PFSK-1 (cell line): Measurements from ENCODE around the gene ANKS1B.

ENCODE experiments used
- FOXP2 ChIP-seq: optimal IDR thresholded peaks from 2 replicates; pipeline ENCODE3; 2011; ENCODE audit warnings: borderline replicate concordance, control low read depth, inconsistent platforms; ENCODE audit not compliant: insufficient read depth; ENCODE audit errors: extremely low read length, extremely low read depth
- POLR2AphosphoS5 ChIP-seq: IDR thresholded peaks from 2 replicates; pipeline ENCODE4 v1.6.1; 2012; ENCODE audit warnings: low read depth, mild to moderate bottlenecking, control low read depth, low read length, moderate library complexity
- REST ChIP-seq, 2 experiments: IDR thresholded peaks; 2 replicates each; pipeline versions ENCODE4 v1.6.1 to v1.8.0; 2011 to 2012; ENCODE audit warnings: low read depth in 2 of 2, low read length in 2 of 2, control low read depth in 1 of 2, inconsistent platforms in 1 of 2, mild to moderate bottlenecking in 1 of 2, moderate library complexity in 1 of 2; ENCODE audit not compliant: insufficient read depth in 1 of 2
- SIN3A ChIP-seq: IDR thresholded peaks from 2 replicates; pipeline ENCODE4 v1.6.1; 2012; ENCODE audit warnings: mild to moderate bottlenecking, low read length, moderate library complexity, borderline replicate concordance; ENCODE audit not compliant: insufficient read depth
- TAF1 ChIP-seq: IDR thresholded peaks from 2 replicates; pipeline ENCODE4 v1.6.1; 2012; ENCODE audit warnings: low read length, control low read depth, borderline replicate concordance; ENCODE audit not compliant: insufficient read depth

- TF ChIP-seq POLR2AphosphoS5 = no peak
- TF ChIP-seq REST (IDR thresholded peaks at IDR 0.05; ENCODE audit: insufficient read depth in 1 of 2, low read depth in 2 of 2, low read length in 2 of 2) = no peak
- TF ChIP-seq TAF1 = no peak
- TF ChIP-seq SIN3A = no peak
- no peak for TF ChIP-seq FOXP2
These were observed 162.5 kb downstream of the ANKS1B start for GRCh38 chr12:99822273-99822672.
